GM15510 (cell line): ENCODE measurements around the gene PTPRN2.

Source experiments
- POLR2A ChIP-seq: IDR thresholded peaks from 3 replicates; pipeline ENCODE4 v1.6.1; 2011; ENCODE audit warnings: borderline replicate concordance; ENCODE audit not compliant: insufficient read length; ENCODE audit errors: extremely low read depth

PTPRN2 gene

GRCh38 chr7:157691586-157692459 lies 895.8 kb downstream of the PTPRN2 start:
- no peak for TF ChIP-seq POLR2A

- TF ChIP-seq POLR2A, result no peak
Measured at GRCh38 chr7:157690833-157691585, 896.6 kb downstream of the PTPRN2 start.

- TF ChIP-seq POLR2A, result no peak
Measured at GRCh38 chr7:157690058-157690832, 897.4 kb downstream of the PTPRN2 start.

GRCh38 chr7:157689269-157690057 lies 898.2 kb downstream of the PTPRN2 start:
- TF ChIP-seq POLR2A, result no peak

- TF ChIP-seq POLR2A, result no peak
Measured at GRCh38 chr7:157688533-157689268, 898.9 kb downstream of the PTPRN2 start.

- TF ChIP-seq POLR2A, result no peak
Measured at GRCh38 chr7:157687845-157688532, 899.6 kb downstream of the PTPRN2 start.

- TF ChIP-seq POLR2A, result no peak
Measured at GRCh38 chr7:157687158-157687557, 900.5 kb downstream of the PTPRN2 start.

- no peak for TF ChIP-seq POLR2A
Measured at GRCh38 chr7:157686285-157686894, 901.2 kb downstream of the PTPRN2 start.

- TF ChIP-seq POLR2A, result no peak
Measured at GRCh38 chr7:157685430-157686284, 902.0 kb downstream of the PTPRN2 start.

GRCh38 chr7:157684909-157685429 lies 902.7 kb downstream of the PTPRN2 start:
- no peak for TF ChIP-seq POLR2A

GRCh38 chr7:157684157-157684908 lies 903.3 kb downstream of the PTPRN2 start:
- TF ChIP-seq POLR2A, result no peak
